Suprapubic skin (tissue), 4 donors: ENCODE measurements around the gene SDHAF3. TPM values are rescaled to one million over a fixed set of nuclear protein-coding genes. Genes with fewer than 3 reads are reported as not detected.

Source experiments
- DNase-seq, 2 donors: peaks; one replicate each; pipeline ENCODE4 v3.0.0-alpha.2; 2019; ENCODE audit warnings: low spot score in 2 of 2
- H3K27ac ChIP-seq: fragments of 200-600 bp; sonication (generic); one replicate; pipeline ENCODE4 v1.5.1; 2019
- H3K27me3 ChIP-seq: fragments of 200-600 bp; sonication (generic); one replicate; pipeline ENCODE4 v1.5.1; 2019
- H3K36me3 ChIP-seq: fragments of 200-600 bp; sonication (generic); one replicate; pipeline ENCODE4 v1.5.1; 2019
- H3K4me1 ChIP-seq: fragments of 200-600 bp; sonication (generic); one replicate; pipeline ENCODE4 v1.5.1; 2019
- H3K4me3 ChIP-seq: fragments of 200-600 bp; sonication (generic); one replicate; pipeline ENCODE4 v1.5.1; 2019; ENCODE audit warnings: mild to moderate bottlenecking
- H3K9me3 ChIP-seq: fragments of 200-600 bp; sonication (generic); one replicate; pipeline ENCODE4 v1.5.1; 2019
- EP300 ChIP-seq: sonication (generic); formaldehyde crosslinking; IDR thresholded peaks from one replicate; pipeline ENCODE4 v1.6.1; 2017; ENCODE audit warnings: antibody characterized with exemption
- POLR2A ChIP-seq, 2 donors: fragments of 450-650 bp; IDR thresholded peaks; one replicate each; pipeline ENCODE4 v1.6.1; 2017; ENCODE audit warnings: antibody characterized with exemption in 2 of 2, mild to moderate bottlenecking in 2 of 2, moderate library complexity in 2 of 2
- POLR2AphosphoS5 ChIP-seq, 3 donors: sonication (generic); formaldehyde crosslinking; IDR thresholded peaks; one replicate each; pipeline ENCODE4 v1.6.1; 2017; ENCODE audit warnings: antibody characterized with exemption in 3 of 3
- WGBS: methylation state at CpG from one replicate; pipeline ENCODE4 v1.1.5; 2018; 5-methylcytosine and 5-hydroxymethylcytosine counted together
- total RNA-seq, 4 donors: library from RNA; depleted of rRNA; stranded (reverse); fragments of >200 nt; gene quantifications; one replicate each; pipeline ENCODE4 v1.1.0, GENCODE V29; 2016
- TF ChIP-seq, protein P1 (sequence below), 2 donors: fragments of 200-600 bp in 1 of 2; fragments of 450-650 bp in 1 of 2; sonication (generic) in 1 of 2; IDR thresholded peaks; one replicate each; pipeline ENCODE4 v1.5.1; 2016 to 2019; ENCODE audit warnings: antibody characterized with exemption in 2 of 2, mild to moderate bottlenecking in 1 of 2, moderate library complexity in 1 of 2

Gene SDHAF3
- total RNA-seq, 4 donors from 2014 or later = 8.9 to 12.1 (median 10.1) TPM

DNA sequence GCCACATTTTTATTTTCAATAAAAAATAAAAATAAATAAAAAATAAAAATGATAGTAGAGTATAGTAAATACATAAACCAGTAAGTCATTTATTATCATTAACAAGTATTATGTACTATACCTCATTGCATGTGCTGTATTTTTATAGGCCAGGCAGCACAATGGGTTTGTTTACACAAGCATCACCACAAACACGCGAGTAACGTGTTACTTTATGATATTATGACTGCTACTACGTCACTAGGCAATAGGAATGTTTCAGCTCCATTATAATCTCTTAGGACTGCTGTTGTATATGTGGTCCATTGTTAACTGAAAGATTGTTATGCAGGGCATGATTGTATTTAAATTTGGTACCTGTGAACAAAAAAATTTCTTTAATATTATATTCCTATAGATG lies 20.8 kb upstream of the SDHAF3 start:
- no peak for TF ChIP-seq POLR2A (IDR thresholded peaks at IDR 0.05)
- TF ChIP-seq EP300 = no peak
- TF ChIP-seq, protein P1, sequence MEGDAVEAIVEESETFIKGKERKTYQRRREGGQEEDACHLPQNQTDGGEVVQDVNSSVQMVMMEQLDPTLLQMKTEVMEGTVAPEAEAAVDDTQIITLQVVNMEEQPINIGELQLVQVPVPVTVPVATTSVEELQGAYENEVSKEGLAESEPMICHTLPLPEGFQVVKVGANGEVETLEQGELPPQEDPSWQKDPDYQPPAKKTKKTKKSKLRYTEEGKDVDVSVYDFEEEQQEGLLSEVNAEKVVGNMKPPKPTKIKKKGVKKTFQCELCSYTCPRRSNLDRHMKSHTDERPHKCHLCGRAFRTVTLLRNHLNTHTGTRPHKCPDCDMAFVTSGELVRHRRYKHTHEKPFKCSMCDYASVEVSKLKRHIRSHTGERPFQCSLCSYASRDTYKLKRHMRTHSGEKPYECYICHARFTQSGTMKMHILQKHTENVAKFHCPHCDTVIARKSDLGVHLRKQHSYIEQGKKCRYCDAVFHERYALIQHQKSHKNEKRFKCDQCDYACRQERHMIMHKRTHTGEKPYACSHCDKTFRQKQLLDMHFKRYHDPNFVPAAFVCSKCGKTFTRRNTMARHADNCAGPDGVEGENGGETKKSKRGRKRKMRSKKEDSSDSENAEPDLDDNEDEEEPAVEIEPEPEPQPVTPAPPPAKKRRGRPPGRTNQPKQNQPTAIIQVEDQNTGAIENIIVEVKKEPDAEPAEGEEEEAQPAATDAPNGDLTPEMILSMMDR (IDR thresholded peaks at IDR 0.05) = no peak
- no peak for TF ChIP-seq POLR2AphosphoS5 (IDR thresholded peaks at IDR 0.05)

DNA sequence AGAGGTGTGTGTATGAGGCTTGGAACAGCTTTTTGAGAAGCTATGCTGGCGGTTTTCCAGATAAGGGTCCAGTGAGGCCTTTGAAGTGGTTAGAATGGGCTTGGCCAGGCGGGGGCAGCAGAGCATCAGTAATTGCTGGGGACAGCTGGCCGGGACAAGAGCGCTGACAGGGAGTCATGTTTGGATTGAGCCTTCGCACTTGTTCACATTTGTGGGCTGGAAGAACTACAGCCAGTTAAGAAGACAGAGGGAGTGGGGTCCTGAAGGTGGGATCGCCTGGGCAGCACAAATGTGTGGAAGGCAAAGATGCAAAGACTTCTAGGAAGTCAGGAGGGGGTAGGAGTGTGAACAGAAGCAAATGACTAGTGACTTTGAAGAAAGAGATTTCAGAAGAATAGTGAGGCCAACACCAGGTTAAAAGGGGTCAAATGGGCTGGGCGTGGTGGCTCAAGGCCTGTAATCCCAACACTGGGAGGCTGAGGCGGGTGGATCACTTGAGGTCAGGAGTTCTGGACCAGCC lies 12.7 kb upstream of the SDHAF3 start:
- 23% methylated on average over 8 of the region's 8 CpGs for WGBS
- Histone ChIP-seq H3K4me1 (no peaks in the 10 kb centered on the region), H3K9me3 (no peaks in the 10 kb centered on the region), H3K4me3 (no peak overlapping the region), H3K27ac (no peak overlapping the region), H3K27me3 (peaks cover 5% of the 10 kb centered on the region), H3K36me3 (no peaks in the 10 kb centered on the region)
- TF ChIP-seq POLR2A (IDR thresholded peaks at IDR 0.05) = no peak
- TF ChIP-seq, protein P1 (IDR thresholded peaks at IDR 0.05) = peak; percentile 42 to 60
- peak; percentile 83 to 87 for DNase-seq

More for the DNA sequence above, 20.8 kb upstream of the SDHAF3 start:
- DNase-seq = no peak
- no peaks in the 10 kb centered on the region for H3K27me3 ChIP-seq
- H3K9me3 ChIP-seq = no peaks in the 10 kb centered on the region
- no peak overlapping the region for H3K27ac ChIP-seq
- no peaks in the 10 kb centered on the region for H3K36me3 ChIP-seq
- 87% methylated on average over 4 of the region's 4 CpGs for WGBS
- H3K4me3 ChIP-seq = no peak overlapping the region
- no peaks in the 10 kb centered on the region for H3K4me1 ChIP-seq

DNA sequence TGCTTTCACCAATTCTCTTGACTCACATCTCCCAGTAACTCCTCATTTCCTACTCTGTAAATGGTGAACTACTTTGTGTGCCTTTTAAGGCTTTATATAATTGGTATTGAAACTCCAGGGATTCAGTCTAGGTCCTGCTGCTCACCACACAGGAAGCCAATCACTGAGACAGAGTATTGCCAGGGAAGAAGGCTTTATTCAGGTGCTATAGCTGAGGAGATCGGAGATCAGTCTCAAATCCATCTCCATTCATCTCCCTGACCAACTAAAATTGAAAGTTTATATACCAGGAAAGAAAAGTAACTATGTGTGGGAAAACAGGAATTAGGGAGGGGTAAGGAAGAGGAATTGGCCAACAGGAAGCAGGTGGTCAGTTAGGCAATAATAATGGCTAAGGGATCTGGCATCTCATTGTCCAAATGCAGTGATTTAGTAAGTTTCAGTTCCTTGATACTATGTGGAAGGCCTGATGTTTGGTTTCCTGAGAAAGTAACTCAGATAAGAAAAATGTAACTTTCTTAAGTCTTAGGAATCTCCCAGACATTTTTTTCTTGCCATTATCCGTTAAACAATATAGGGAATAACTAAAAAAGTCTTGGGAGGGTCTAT lies 10.2 kb upstream of the SDHAF3 start:
- H3K4me3 ChIP-seq = no peak overlapping the region
- H3K4me1 ChIP-seq = no peaks in the 10 kb centered on the region
- 84% methylated on average over 2 of the region's 2 CpGs for WGBS
- no peak overlapping the region for H3K27ac ChIP-seq
- H3K36me3 ChIP-seq = no peaks in the 10 kb centered on the region
- DNase-seq = no peak
- no peaks in the 10 kb centered on the region for H3K9me3 ChIP-seq
- peaks cover 3% of the 10 kb centered on the region for H3K27me3 ChIP-seq
- no peak for TF ChIP-seq EP300
- TF ChIP-seq POLR2AphosphoS5 (IDR thresholded peaks at IDR 0.05) = no peak
- TF ChIP-seq, protein P1 (IDR thresholded peaks at IDR 0.05) = no peak
- no peak for TF ChIP-seq POLR2A (IDR thresholded peaks at IDR 0.05)

DNA sequence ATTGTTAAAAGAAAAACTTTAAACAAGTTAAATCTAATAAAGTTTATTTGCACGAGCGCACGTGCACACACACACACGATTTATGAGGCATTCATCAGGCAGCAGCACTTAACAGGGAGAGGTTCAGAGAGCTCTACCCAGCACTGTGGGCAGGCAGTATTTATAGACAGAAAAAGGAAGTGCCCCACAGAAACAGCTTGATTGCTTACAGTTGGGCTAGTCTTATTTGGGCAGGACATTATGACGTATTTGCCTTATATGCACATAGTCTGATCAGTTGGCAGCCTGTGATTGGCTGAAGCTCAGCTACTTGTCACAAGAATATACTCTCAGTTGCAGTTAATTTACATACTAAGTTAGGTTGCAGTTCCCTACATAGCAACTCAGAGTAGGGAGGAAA lies 1.2 kb upstream of the SDHAF3 start:
- no peak overlapping the region for H3K4me3 ChIP-seq
- DNase-seq = no peak
- peaks cover 7% of the 10 kb centered on the region for H3K27me3 ChIP-seq
- TF ChIP-seq, protein P1 (IDR thresholded peaks at IDR 0.05) = no peak
- TF ChIP-seq POLR2A (IDR thresholded peaks at IDR 0.05) (no peak), EP300 (no peak), POLR2AphosphoS5 (IDR thresholded peaks at IDR 0.05) (no peak)
- H3K4me1 ChIP-seq = peaks cover 18% of the 10 kb centered on the region
- no peak overlapping the region for H3K27ac ChIP-seq
- WGBS = 83% methylated on average over 5 of the region's 5 CpGs
- H3K9me3 ChIP-seq = no peaks in the 10 kb centered on the region
- H3K36me3 ChIP-seq = no peaks in the 10 kb centered on the region

DNA sequence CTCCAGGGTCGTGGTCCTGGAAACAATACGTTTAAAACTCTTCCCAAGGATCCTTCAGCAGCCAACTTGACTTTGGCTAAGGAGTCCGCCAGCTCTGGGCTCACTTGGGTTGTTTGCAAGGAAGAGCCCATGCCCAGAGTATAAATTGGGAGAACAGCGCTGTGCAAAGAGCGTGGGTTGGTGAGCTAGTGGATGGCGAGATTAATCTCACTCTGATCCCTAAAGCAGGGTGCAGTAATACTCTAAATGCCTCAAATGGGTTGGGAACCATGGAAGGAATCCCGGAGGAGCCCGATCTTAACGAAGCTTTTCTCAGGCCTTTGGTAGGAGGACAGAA lies 495 bp upstream of the SDHAF3 start:
- 73% methylated on average over 9 of the region's 9 CpGs for WGBS
- TF ChIP-seq EP300 (no peak), POLR2A (IDR thresholded peaks at IDR 0.05) (no peak), POLR2AphosphoS5 (IDR thresholded peaks at IDR 0.05) (no peak)
- TF ChIP-seq, protein P1 (IDR thresholded peaks at IDR 0.05) = no peak
- H3K9me3 ChIP-seq = no peaks in the 10 kb centered on the region

More for the DNA sequence above, 495 bp upstream of the SDHAF3 start:
- peaks cover 4% of the 10 kb centered on the region for H3K27me3 ChIP-seq
- H3K27ac ChIP-seq = peak overlapping the region; percentile 73
- peaks cover 18% of the 10 kb centered on the region for H3K4me1 ChIP-seq
- peak overlapping the region; percentile 68 for H3K4me3 ChIP-seq
- no peak for DNase-seq
- H3K36me3 ChIP-seq = no peaks in the 10 kb centered on the region
